ENCODE results near the gene NDUFS8.

The NDUFS8 gene

DNA sequence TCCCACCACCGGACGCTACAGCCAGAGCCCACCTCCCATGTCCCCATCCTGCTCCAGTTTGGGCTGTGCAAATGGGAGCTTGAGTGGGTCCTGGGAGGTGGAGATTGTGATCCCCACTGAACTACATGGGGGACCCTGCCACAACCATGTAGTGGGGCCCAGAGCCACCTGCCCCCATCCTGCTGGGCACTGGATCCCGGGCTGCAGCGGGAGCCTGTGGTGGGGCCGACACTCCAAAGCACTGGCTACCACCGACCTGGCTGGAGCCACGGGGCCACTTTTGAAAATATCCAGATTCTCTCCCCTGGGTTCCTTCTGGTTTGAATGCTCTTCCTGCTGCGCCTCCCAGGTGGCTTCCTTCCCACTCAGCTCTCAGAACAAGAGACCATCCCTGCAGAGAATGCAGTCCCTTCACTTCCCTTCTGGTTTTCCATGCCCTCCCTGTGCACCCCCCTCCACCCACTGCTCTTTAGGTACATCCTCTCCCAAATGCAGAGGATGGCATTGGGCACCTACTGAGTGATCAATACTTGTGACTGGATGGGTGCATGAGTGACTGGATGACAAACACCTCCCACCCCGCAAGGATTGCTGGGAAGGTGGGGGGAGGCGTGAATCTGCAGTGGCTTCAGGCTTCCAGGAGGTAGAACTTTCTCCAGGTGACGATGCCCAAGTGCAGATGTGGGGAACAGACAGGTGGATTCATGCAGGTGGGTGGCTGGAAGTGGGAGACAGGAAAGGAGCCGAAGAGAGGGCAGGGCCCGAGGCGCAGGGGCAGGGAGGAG lies 25.7 kb upstream of the NDUFS8 start:
- peaks cover 0 to 12% of the 10 kb centered on the region in 2 experiments for H3K4me1 ChIP-seq (ENCODE audit: control insufficient read depth in 1 of 2, insufficient read depth in 2 of 2, low read length in 2 of 2)
- H3K18ac ChIP-seq (ENCODE audit: low read length) = no peak overlapping the region
- H3K9ac ChIP-seq (ENCODE audit: low read length) = no peak overlapping the region
- H3K9me3 ChIP-seq (ENCODE audit: insufficient read depth, low read depth, low read length) = peaks cover 1% of the 10 kb centered on the region
- no peak overlapping the region for H3K23ac ChIP-seq (ENCODE audit: low read length)
- H2BK5ac ChIP-seq (ENCODE audit: low read depth, low read length, poor library complexity) = no peak overlapping the region
- no peak overlapping the region for H3K4ac ChIP-seq (ENCODE audit: low read depth, low read length)
- H3K14ac ChIP-seq (ENCODE audit: low read length) = no peak overlapping the region
- no peak overlapping the region for H4K8ac ChIP-seq (ENCODE audit: low read depth, low read length)
- H3K36me3 ChIP-seq (ENCODE audit: control insufficient read depth in 1 of 2, insufficient read depth in 2 of 2, low read length in 2 of 2) = no peaks in the 10 kb centered on the region
- no CpG with 5 or more reads among the region's 14 CpGs for WGBS (ENCODE audit: extremely low coverage, insufficient coverage, insufficient read length)
- H3K4me3 ChIP-seq (ENCODE audit: low read depth, low read length) = peak overlapping the region; percentile 74
- no peak overlapping the region for H2BK120ac ChIP-seq (ENCODE audit: insufficient read depth, low read length, poor library complexity)
- no peaks in the 10 kb centered on the region for H3K27me3 ChIP-seq (ENCODE audit: insufficient read depth, low read length)
- no peak overlapping the region for H4K12ac ChIP-seq (ENCODE audit: low read depth, low read length)
- DNase-seq = no peak
- no peaks in the 10 kb centered on the region for H3K79me2 ChIP-seq (ENCODE audit: control insufficient read depth, insufficient read depth, low read length, poor library complexity)
- no peak overlapping the region for H3K27ac ChIP-seq (ENCODE audit: low read depth, low read length)
- H2AFZ ChIP-seq (ENCODE audit: insufficient read depth, low read length, poor library complexity) = no peak overlapping the region
- no peak overlapping the region for H2BK12ac ChIP-seq (ENCODE audit: low read length)
- no peak overlapping the region for H4K91ac ChIP-seq (ENCODE audit: low read depth, low read length)
- peak overlapping the region; percentile 77 for H3K4me2 ChIP-seq (ENCODE audit: low read length)
- H2AK5ac ChIP-seq (ENCODE audit: low read length) = peak overlapping the region; percentile 17
- H3K79me1 ChIP-seq (ENCODE audit: low read length) = peaks cover 2% of the 10 kb centered on the region

DNA sequence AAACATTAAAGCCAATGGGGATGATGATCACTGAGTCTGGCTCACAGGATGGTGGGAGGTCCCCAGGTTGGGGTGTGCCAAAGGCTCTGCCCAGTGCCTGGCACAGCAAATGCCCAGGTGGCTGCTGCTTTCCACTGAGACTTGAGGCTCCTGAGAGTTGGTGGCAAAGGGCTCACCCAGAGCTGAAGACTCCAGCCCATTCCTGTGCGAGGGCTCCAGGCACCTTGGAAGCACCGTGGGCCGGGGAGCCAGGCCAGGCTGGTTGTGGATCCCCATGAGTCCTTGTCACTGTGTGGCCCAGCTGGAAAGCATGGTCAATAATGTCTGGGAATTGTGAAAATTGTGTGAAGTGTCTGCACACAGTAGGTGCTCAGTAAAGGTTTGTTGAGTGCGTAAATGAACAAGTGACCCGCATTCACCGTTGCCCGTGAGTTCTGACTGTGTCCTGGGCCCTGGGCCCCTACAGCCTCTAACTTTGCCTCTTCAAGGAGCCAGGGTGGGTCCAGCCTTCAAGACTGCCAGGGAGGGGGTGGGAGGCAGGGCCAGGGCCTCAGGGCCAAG lies 23.8 kb upstream of the NDUFS8 start:
- no peak overlapping the region for H3K23ac ChIP-seq (ENCODE audit: low read length)
- WGBS (ENCODE audit: extremely low coverage, insufficient coverage, insufficient read length) = no CpG with 5 or more reads among the region's 7 CpGs

DNA sequence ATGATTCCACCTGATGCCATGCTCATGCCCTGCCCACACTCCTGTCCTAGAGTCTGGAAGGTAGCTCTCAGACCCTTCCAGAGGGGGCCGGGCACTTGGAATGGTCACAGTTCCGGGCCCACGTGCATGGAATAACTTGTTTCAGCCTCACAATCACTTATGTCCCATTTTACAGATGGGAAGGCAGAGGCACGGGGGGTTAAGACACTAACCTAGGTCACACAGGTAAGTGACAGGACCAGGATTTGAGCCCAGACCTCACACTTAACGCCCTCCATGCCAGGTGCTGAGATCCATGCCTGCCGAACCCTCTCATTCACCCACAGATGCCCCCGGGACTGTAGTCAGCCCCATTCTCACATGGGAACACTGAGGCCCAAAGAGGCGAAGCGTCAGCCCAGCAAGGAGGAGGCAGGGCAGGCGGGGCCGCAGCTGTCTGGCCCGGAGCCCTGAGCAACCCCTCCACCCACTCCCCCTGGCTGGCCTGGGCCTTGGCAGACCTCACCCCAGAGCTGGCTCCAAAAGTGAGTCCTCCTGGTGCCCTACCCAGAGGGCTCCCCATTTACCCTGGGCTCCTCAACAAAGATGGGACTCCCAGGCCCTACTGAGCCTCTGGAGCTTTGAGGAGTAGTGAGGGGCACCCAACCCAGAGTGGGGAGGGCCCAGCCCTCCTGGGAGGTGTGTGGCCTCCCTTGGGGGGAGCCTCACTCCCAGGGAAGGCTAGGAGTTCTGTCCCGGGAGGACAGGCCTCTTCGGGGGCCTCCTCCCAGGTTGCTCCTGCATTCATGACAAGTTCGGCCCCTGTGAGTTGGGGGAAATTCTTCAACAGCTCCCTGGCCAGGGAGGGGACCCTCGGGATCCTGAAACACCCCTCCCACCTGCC lies 22.7 kb upstream of the NDUFS8 start:
- Histone ChIP-seq H3K4me2 (ENCODE audit: low read length) (no peak overlapping the region), H3K4me1 (ENCODE audit: control insufficient read depth in 1 of 2, insufficient read depth in 2 of 2, low read length in 2 of 2) (peaks cover 14 to 31% of the 10 kb centered on the region in 2 experiments), H4K12ac (ENCODE audit: low read depth, low read length) (no peak overlapping the region), H2BK5ac (ENCODE audit: low read depth, low read length, poor library complexity) (no peak overlapping the region), H3K23ac (ENCODE audit: low read length) (no peak overlapping the region), H3K36me3 (ENCODE audit: control insufficient read depth in 1 of 2, insufficient read depth in 2 of 2, low read length in 2 of 2) (no peaks in the 10 kb centered on the region), H4K91ac (ENCODE audit: low read depth, low read length) (no peak overlapping the region), H3K9ac (ENCODE audit: low read length) (no peak overlapping the region), H3K79me2 (ENCODE audit: control insufficient read depth, insufficient read depth, low read length, poor library complexity) (peaks cover 3% of the 10 kb centered on the region), H3K27me3 (ENCODE audit: insufficient read depth, low read length) (no peaks in the 10 kb centered on the region), H2BK120ac (ENCODE audit: insufficient read depth, low read length, poor library complexity) (no peak overlapping the region), H3K79me1 (ENCODE audit: low read length) (peaks cover 15% of the 10 kb centered on the region), H4K8ac (ENCODE audit: low read depth, low read length) (no peak overlapping the region), H2AK5ac (ENCODE audit: low read length) (no peak overlapping the region), H3K9me3 (ENCODE audit: insufficient read depth, low read depth, low read length) (peaks cover 1% of the 10 kb centered on the region), H3K18ac (ENCODE audit: low read length) (no peak overlapping the region), H3K27ac (ENCODE audit: low read depth, low read length) (no peak overlapping the region), H3K4me3 (ENCODE audit: low read depth, low read length) (no peak overlapping the region), H2AFZ (ENCODE audit: insufficient read depth, low read length, poor library complexity) (no peak overlapping the region), H3K14ac (ENCODE audit: low read length) (no peak overlapping the region), H3K4ac (ENCODE audit: low read depth, low read length) (no peak overlapping the region), H2BK12ac (ENCODE audit: low read length) (no peak overlapping the region)
- DNase-seq = no peak
- no CpG with 5 or more reads among the region's 16 CpGs for WGBS (ENCODE audit: extremely low coverage, insufficient coverage, insufficient read length)

More for the DNA sequence above, 23.8 kb upstream of the NDUFS8 start:
- H4K8ac ChIP-seq (ENCODE audit: low read depth, low read length) = no peak overlapping the region
- peaks cover 10% of the 10 kb centered on the region for H3K79me1 ChIP-seq (ENCODE audit: low read length)
- H3K27me3 ChIP-seq (ENCODE audit: insufficient read depth, low read length) = no peaks in the 10 kb centered on the region
- no peak overlapping the region for H2BK12ac ChIP-seq (ENCODE audit: low read length)
- H2BK5ac ChIP-seq (ENCODE audit: low read depth, low read length, poor library complexity) = no peak overlapping the region
- H3K4ac ChIP-seq (ENCODE audit: low read depth, low read length) = no peak overlapping the region
- no peak overlapping the region for H3K18ac ChIP-seq (ENCODE audit: low read length)
- H3K27ac ChIP-seq (ENCODE audit: low read depth, low read length) = no peak overlapping the region
- no peak overlapping the region for H3K4me3 ChIP-seq (ENCODE audit: low read depth, low read length)
- H3K9me3 ChIP-seq (ENCODE audit: insufficient read depth, low read depth, low read length) = peaks cover 1% of the 10 kb centered on the region
- H4K91ac ChIP-seq (ENCODE audit: low read depth, low read length) = no peak overlapping the region
- H2AFZ ChIP-seq (ENCODE audit: insufficient read depth, low read length, poor library complexity) = no peak overlapping the region
- no peaks in the 10 kb centered on the region for H3K79me2 ChIP-seq (ENCODE audit: control insufficient read depth, insufficient read depth, low read length, poor library complexity)
- no peaks in the 10 kb centered on the region for H3K36me3 ChIP-seq (ENCODE audit: control insufficient read depth in 1 of 2, insufficient read depth in 2 of 2, low read length in 2 of 2)
- DNase-seq = no peak
- no peak overlapping the region for H3K4me2 ChIP-seq (ENCODE audit: low read length)
- H4K12ac ChIP-seq (ENCODE audit: low read depth, low read length) = no peak overlapping the region
- H2AK5ac ChIP-seq (ENCODE audit: low read length) = no peak overlapping the region
- H2BK120ac ChIP-seq (ENCODE audit: insufficient read depth, low read length, poor library complexity) = no peak overlapping the region
- no peak overlapping the region for H3K9ac ChIP-seq (ENCODE audit: low read length)
- H3K14ac ChIP-seq (ENCODE audit: low read length) = no peak overlapping the region
- peaks cover 9 to 23% of the 10 kb centered on the region in 2 experiments for H3K4me1 ChIP-seq (ENCODE audit: control insufficient read depth in 1 of 2, insufficient read depth in 2 of 2, low read length in 2 of 2)

Data from trophoblast cell (in vitro differentiated cells and primary cell).